SU-DHL-6 (cell line): ENCODE results near the gene TBC1D10B.

Experiments
- H2AFZ ChIP-seq: fragments of 200-600 bp; sonication (generic); 2 replicates; pipeline ENCODE4 v1.6.1; 2014; ENCODE audit warnings: low read depth, mild to moderate bottlenecking, moderate library complexity, mixed read lengths, antibody characterized with exemption, low read length; ENCODE audit not compliant: severe bottlenecking
- H3F3A ChIP-seq: fragments of 200-600 bp; shearing (Covaris generic); 2 replicates; pipeline ENCODE4 v1.6.0; 2016; ENCODE audit warnings: antibody characterized with exemption, mild to moderate bottlenecking; ENCODE audit not compliant: insufficient read depth
- H3K27ac ChIP-seq: fragments of 200-600 bp; sonication (generic); 2 replicates; pipeline ENCODE4 v1.5.1; 2016; ENCODE audit warnings: low read depth, mild to moderate bottlenecking, low read length, moderate library complexity, mixed read lengths
- H3K27me3 ChIP-seq: fragments of 200-600 bp; sonication (generic), shearing (Covaris generic); 2 replicates; pipeline ENCODE4 v1.6.0; 2014; ENCODE audit warnings: mild to moderate bottlenecking, low read length
- H3K36me3 ChIP-seq: fragments of 200-600 bp; sonication (generic); 2 replicates; pipeline ENCODE4 v1.6.1; 2014; ENCODE audit warnings: mild to moderate bottlenecking, low read length, mixed read lengths
- H3K4me2 ChIP-seq: fragments of 300-600, 200-600 bp; shearing (Covaris generic), sonication (generic); 2 replicates; pipeline ENCODE4 v1.6.0; 2014; ENCODE audit warnings: low read length, low read depth, mild to moderate bottlenecking; ENCODE audit not compliant: poor library complexity, severe bottlenecking
- H3K4me3 ChIP-seq: fragments of 200-600 bp; sonication (generic); 2 replicates; pipeline ENCODE4 v1.5.1; 2014; ENCODE audit warnings: antibody characterized with exemption, low read length, mild to moderate bottlenecking, mixed read lengths; ENCODE audit not compliant: insufficient read depth, poor library complexity, severe bottlenecking
- H3K79me2 ChIP-seq: fragments of 200-600 bp; sonication (generic); 2 replicates; pipeline ENCODE4 v1.6.1; 2014; ENCODE audit warnings: mild to moderate bottlenecking, low read length, moderate library complexity; ENCODE audit not compliant: insufficient read depth
- H3K9ac ChIP-seq: fragments of 200-600 bp; sonication (generic); 2 replicates; pipeline ENCODE4 v1.7.0; 2014; ENCODE audit warnings: mild to moderate bottlenecking, low read length
- H3K9me2 ChIP-seq: fragments of 200-600 bp; sonication (generic); replicated peaks from 2 replicates; pipeline ENCODE4 v1.6.1; 2014; ENCODE audit warnings: low read length; ENCODE audit not compliant: insufficient read depth
- H3K9me3 ChIP-seq: fragments of 200-600 bp; sonication (generic); 2 replicates; pipeline ENCODE4 v1.6.1; 2014; ENCODE audit warnings: low read length, mixed read lengths; ENCODE audit not compliant: insufficient read depth
- H4K20me1 ChIP-seq: fragments of 200-600 bp; sonication (generic); 2 replicates; pipeline ENCODE4 v1.6.1; 2014; ENCODE audit warnings: low read depth, mild to moderate bottlenecking, antibody characterized with exemption, low read length, moderate library complexity, mixed read lengths
- CTCF ChIP-seq: fragments of 200-600 bp; sonication (generic); IDR thresholded peaks from one replicate; pipeline ENCODE4 v1.5.1; 2017; ENCODE audit warnings: antibody characterized with exemption, mild to moderate bottlenecking, low read length, moderate library complexity; ENCODE audit not compliant: insufficient read depth, poor library complexity, severe bottlenecking
- EZH2phosphoT487 ChIP-seq: fragments of 200-600 bp; sonication (generic), shearing (Covaris generic); conservative IDR thresholded peaks from 2 replicates; pipeline ENCODE4 v1.6.1; 2018; ENCODE audit warnings: mild to moderate bottlenecking, antibody characterized with exemption, low read length, moderate library complexity, mixed read lengths

TBC1D10B gene

GRCh38 chr16:30352488-30353401 is 17.5 kb downstream of the TBC1D10B start:
- no peak overlapping the region for H3K9ac ChIP-seq
- no peaks in the 10 kb centered on the region for H4K20me1 ChIP-seq
- no peak overlapping the region for H3K4me3 ChIP-seq
- no peak overlapping the region for H2AFZ ChIP-seq
- peak overlapping the region; percentile 90 for H3K4me2 ChIP-seq
- peaks cover 53% of the 10 kb centered on the region for H3F3A ChIP-seq
- no peaks in the 10 kb centered on the region for H3K9me2 ChIP-seq
- no peaks in the 10 kb centered on the region for H3K9me3 ChIP-seq
- peaks cover 21% of the 10 kb centered on the region for H3K79me2 ChIP-seq
- no peaks in the 10 kb centered on the region for H3K27me3 ChIP-seq
- no peak for TF ChIP-seq EZH2phosphoT487
- TF ChIP-seq CTCF = no peak
- H3K27ac ChIP-seq = peak overlapping the region; percentile 95; the same call in 1 of the 2 replicates
- no peaks in the 10 kb centered on the region for H3K36me3 ChIP-seq

- Histone ChIP-seq H3K9ac (peak overlapping the region; percentile 39), H3F3A (peaks cover 48% of the 10 kb centered on the region), H3K27ac (peak overlapping the region; percentile 95), H3K9me2 (no peaks in the 10 kb centered on the region), H2AFZ (no peak overlapping the region), H3K4me3 (no peak overlapping the region), H3K36me3 (no peaks in the 10 kb centered on the region), H3K4me2 (peak overlapping the region; percentile 62), H3K27me3 (no peaks in the 10 kb centered on the region), H4K20me1 (no peaks in the 10 kb centered on the region), H3K79me2 (peaks cover 21% of the 10 kb centered on the region), H3K9me3 (no peaks in the 10 kb centered on the region)
- TF ChIP-seq EZH2phosphoT487 (no peak), CTCF (no peak)
These were observed 18.5 kb downstream of the TBC1D10B start for GRCh38 chr16:30351586-30352419.

- Histone ChIP-seq H3K4me3 (no peak overlapping the region), H3K36me3 (no peaks in the 10 kb centered on the region), H3K27me3 (no peaks in the 10 kb centered on the region), H2AFZ (no peak overlapping the region), H3K27ac (peak overlapping the region; percentile 95), H3K9me2 (no peaks in the 10 kb centered on the region), H3F3A (peaks cover 44% of the 10 kb centered on the region), H3K9me3 (no peaks in the 10 kb centered on the region), H3K4me2 (peak overlapping the region; percentile 62), H3K79me2 (peaks cover 21% of the 10 kb centered on the region), H4K20me1 (no peaks in the 10 kb centered on the region), H3K9ac (peak overlapping the region; percentile 39)
- no peak for TF ChIP-seq EZH2phosphoT487
- TF ChIP-seq CTCF = no peak
These were observed 19.3 kb downstream of the TBC1D10B start for GRCh38 chr16:30351001-30351441.
